GM12874 (cell line): ENCODE results near the gene EP400.

Experiments used
- TF ChIP-seq, protein P1 (sequence below): IDR thresholded peaks from 2 replicates; pipeline ENCODE4 v1.5.1; 2011; ENCODE audit warnings: low read depth, mild to moderate bottlenecking, control low read depth, low read length, moderate library complexity; ENCODE audit not compliant: insufficient read depth

The EP400 gene

DNA sequence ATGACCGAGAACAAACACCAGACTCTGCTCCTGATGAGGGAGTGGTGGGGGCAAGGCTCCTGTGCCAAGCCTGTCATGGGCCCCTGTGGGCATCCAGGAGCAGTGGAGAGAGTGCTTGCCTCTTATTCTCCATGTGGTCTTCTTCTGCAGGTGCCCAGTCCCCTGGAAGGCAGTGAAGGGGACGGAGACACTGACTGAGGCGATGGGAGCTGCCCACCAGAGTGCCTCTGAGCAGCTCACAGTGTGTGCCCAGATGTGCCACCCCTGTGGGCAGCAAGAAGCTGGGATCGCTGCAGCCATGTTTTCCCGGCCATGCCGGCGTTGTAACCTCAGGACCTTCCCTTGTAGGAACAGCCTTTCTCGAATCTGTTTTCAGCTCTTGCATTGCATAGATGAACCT is 6.4 kb upstream of the EP400 start:
- TF ChIP-seq, protein P1, sequence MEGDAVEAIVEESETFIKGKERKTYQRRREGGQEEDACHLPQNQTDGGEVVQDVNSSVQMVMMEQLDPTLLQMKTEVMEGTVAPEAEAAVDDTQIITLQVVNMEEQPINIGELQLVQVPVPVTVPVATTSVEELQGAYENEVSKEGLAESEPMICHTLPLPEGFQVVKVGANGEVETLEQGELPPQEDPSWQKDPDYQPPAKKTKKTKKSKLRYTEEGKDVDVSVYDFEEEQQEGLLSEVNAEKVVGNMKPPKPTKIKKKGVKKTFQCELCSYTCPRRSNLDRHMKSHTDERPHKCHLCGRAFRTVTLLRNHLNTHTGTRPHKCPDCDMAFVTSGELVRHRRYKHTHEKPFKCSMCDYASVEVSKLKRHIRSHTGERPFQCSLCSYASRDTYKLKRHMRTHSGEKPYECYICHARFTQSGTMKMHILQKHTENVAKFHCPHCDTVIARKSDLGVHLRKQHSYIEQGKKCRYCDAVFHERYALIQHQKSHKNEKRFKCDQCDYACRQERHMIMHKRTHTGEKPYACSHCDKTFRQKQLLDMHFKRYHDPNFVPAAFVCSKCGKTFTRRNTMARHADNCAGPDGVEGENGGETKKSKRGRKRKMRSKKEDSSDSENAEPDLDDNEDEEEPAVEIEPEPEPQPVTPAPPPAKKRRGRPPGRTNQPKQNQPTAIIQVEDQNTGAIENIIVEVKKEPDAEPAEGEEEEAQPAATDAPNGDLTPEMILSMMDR, result no peak

DNA sequence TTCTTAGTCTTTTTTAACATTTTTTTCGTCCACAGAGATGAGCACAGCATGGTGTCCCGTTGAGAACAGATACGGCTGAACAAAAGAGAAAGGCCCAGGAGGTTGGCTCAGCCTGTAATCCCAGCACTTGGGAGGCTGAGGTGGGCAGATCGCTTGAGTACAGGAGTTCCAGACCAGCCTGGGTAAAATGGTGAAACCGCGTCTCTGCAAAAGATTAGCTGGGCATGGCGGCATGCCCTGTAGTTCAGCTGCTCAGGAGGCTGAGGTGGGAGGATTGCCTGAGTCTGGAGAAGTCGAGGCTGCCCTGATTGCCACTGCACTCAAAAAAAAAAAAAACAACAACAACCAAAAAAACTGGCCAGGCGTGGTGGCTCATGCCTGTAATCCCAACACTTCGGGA is 5.9 kb upstream of the EP400 start:
- TF ChIP-seq, protein P1, result no peak

DNA sequence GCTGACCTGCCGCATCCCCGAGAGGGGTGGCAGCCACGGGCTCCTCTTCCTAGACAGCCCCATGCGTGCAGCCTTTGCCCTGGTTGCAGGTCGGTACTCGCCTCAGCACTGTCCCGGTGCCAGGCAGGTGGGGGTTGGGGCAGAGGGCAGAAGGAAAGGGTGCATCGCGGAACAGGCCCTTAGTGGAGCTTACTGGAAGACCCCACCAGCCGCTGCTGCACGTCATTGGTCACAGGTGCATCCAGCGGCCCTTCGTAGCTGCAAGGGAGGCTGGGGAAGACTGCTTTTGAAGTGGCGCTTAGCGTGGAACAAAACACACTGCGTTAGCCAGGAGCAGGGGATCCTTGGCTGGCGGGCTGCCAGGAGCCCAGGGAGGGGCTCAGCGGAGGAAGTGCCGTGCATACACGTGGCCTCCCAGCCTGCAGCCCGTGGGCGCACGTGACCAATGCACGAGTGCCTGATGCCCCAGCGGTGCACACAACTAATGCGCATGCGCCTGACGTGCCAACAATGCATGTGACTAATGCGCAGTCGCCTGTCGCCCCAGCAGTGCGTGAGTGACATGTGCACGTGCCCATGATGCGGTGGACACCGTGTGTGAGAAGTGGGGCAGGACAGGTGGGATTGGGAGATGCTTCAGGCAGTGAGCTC is 5.0 kb upstream of the EP400 start:
- TF ChIP-seq, protein P1, result no peak

DNA sequence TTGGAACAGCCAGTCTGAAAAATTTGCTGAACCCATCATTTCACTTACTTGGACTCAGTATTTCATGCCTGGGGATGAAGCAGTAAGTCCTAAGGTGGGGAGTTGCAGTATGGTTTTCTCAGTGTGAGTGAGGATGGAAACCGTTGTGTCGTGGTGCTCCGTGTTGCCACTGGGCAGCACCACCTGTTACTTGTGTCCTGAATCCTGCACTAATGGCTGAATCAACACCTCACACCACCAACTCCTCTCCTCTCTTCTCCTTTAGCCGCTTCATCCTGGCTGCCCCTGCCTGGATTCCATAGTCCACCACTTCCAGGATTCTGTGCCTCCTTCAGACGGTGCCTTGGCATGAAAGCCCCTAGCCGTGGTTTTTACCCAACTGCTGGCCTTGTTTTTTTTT is 3.0 kb upstream of the EP400 start:
- TF ChIP-seq, protein P1, result no peak

DNA sequence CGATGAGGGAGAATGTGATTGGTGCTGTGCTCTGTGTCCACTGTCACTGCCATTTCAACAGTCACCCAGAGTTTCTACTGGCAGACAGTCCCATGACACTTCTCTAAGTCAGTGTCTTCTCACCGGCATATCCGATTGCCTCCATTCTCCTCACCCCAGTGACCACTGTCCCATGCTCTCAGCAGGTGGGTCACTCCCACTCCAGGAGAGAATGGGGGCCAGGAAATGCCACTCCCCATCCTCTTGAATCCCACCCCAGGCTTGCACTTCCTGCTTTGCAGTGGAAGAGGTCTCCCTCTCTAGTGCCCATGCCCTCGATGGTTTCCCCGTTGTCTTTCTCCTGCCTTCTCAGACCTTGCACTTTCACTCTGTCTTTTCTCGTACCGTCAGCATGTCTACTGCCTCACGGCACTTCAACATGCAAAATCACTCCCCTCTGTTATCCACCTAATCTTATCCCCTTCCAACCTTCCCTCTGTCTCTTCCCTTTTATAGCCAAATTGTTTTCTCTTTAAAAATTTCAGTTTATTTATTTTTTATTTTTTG is 2.2 kb upstream of the EP400 start:
- TF ChIP-seq, protein P1, result no peak

DNA sequence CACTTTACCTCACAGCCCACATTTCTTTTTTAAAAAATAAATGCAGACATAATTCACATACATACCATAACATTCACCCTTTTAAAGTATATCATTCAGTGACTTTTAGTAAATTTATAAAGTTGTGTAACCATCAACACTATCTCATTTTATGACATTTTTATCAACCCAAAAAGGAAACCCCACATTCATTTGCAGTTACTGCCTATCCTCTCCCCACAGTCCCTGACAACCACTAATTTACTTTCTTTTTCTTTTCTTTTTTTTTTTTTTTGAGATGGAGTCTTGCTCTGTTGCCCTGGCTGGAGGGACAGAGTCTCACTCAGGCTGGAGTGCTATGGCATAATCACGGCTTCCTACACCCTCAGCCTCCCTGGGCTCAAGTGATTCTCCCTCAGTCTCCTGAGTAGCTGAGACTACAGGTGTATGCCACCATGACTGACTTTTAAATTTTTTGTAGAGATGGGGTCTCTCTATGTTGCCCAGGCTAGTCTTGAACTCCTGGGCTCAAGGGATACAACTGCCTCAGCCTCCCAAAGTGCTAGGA is 1.5 kb upstream of the EP400 start:
- TF ChIP-seq, protein P1, result no peak

DNA sequence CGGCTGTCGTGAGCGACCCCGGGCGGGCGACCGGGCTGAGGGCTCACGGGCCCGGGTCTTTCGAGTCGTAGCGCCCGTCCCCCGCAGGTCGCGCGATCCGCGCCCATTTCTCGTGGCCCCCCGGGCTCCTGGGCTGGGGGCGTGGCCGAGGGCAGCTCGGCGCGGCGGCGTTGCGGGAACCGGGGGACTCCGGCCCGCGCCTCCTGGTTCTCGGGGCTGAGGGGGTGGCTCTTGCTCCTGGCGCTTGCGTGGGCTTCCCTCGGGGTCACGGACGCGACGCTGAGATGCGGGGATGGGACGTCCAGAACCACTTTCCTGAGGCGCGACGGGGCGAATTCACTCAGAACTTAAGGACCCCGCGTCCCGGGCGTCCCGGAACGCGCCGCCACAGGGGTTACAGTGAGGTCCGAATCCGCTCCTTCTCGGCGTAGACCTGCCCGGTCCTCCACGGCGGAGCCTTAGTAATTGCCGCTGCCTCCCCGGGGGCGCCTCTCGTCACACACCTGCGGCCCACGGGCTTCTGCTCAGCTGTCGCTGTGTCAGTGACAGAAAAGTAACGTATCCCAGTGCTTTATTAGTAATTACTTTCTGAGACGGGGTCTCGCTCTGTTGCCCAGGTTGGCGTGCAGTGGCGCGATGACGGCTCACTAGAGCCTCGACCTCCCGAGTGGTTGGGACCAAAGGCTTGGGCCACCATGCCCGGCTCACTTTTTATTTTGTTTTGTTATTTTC is 606 bp downstream of the EP400 start:
- TF ChIP-seq, protein P1, result no peak
